Measurements from ENCODE around the gene SPESP1.

GRCh38 chr15:68991723-68992122 lies 61.4 kb downstream of the SPESP1 start:
- TF ChIP-seq CTCF (optimal IDR thresholded peaks at IDR 0.05 in 1 of 3, IDR thresholded peaks at IDR 0.05 in 1 of 3, conservative IDR thresholded peaks at IDR 0.05 in 1 of 3; ENCODE audit: extremely low read depth in 1 of 3, insufficient read depth in 2 of 3, low read length in 3 of 3), result no peak
- no peak for TF ChIP-seq EZH2 (IDR thresholded peaks at IDR 0.05; ENCODE audit: low read length)

Measured in keratinocyte (primary cell).